ENCODE results near the gene KCNMB4.

KCNMB4 gene

GRCh38 chr12:70430400-70430799 lies 64.3 kb downstream of the KCNMB4 start:
- no peak for TF ChIP-seq CTCF (IDR thresholded peaks at IDR 0.05; ENCODE audit: low read length, missing control alignments)
- DNase-seq (ENCODE audit: low read depth) = no peak
- H3K4me3 ChIP-seq (replicated peaks; ENCODE audit: low read depth, low read length) = no peak overlapping the region

DNA sequence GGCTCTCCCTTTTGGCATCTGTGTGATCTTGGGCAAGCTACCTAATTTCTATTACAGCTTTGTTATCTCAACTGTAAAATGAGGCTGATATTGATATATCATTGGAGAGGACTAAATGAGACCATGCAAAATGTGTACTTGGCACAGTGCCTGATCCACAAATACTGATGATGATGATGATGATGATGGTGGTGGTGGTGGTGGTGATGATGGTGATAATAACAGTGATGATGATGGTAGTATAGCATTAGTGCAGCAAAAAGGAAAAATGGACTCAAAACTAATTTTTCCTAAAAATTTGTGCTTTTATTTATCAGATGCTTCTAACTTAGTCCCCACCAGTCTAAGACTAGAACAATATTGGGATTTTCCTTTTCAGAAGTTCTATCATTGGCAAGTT lies 70.7 kb downstream of the KCNMB4 start:
- H3K4me3 ChIP-seq (replicated peaks; ENCODE audit: low read depth, low read length) = no peak overlapping the region
- DNase-seq (ENCODE audit: low read depth) = no peak
- TF ChIP-seq CTCF (IDR thresholded peaks at IDR 0.05; ENCODE audit: low read length, missing control alignments) = no peak

- peak; percentile 44 for DNase-seq (ENCODE audit: low read depth)
- TF ChIP-seq CTCF (IDR thresholded peaks at IDR 0.05; ENCODE audit: low read length, missing control alignments) = no peak
- H3K4me3 ChIP-seq (replicated peaks; ENCODE audit: low read depth, low read length) = no peak overlapping the region
Measured at GRCh38 chr12:70443062-70443673, 77.1 kb downstream of the KCNMB4 start.

- peak; percentile 75 for DNase-seq (ENCODE audit: low read depth)
- no peak overlapping the region for H3K4me3 ChIP-seq (replicated peaks; ENCODE audit: low read depth, low read length)
- TF ChIP-seq CTCF (IDR thresholded peaks at IDR 0.05; ENCODE audit: low read length, missing control alignments) = no peak
Measured at GRCh38 chr12:70444903-70445302, 78.8 kb downstream of the KCNMB4 start.

- DNase-seq (ENCODE audit: low read depth) = peak; percentile 51
- H3K4me3 ChIP-seq (replicated peaks; ENCODE audit: low read depth, low read length) = no peak overlapping the region
- TF ChIP-seq CTCF (IDR thresholded peaks at IDR 0.05; ENCODE audit: low read length, missing control alignments) = no peak
Measured at GRCh38 chr12:70448371-70448770, 82.3 kb downstream of the KCNMB4 start.

DNA sequence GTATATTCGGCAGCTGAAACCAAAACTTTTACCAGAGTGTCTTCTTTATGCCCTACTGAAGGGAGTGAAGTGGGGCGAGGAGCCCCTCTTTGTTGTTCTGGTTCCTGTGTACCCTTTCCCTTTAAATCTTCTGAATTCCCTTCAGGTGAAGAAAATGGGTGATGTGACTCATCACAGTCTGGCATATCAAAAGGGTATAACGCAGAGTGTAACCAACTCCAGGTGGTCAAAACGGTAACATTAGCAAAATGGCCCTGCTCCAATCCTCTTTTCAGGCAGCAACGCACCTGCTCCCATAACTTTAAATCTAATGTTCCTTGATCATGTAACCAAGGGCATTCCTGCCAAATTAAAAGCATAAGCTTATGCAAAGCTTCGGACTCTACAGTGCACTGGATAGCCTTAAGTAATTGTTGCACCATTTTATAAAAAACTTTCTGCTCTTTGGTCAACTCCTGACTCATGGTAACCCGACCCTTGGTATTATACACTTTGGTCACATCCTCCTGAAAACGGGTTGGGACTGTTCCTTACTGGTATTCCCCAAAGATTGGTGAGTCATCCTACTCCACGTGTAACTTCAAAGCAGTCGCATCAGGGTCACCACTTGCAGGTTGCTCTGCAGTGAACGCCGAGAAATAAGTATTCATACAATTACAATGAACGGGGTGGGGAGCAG lies 83.1 kb downstream of the KCNMB4 start:
- no peak for DNase-seq (ENCODE audit: low read depth)
- no peak for TF ChIP-seq CTCF (IDR thresholded peaks at IDR 0.05; ENCODE audit: low read length, missing control alignments)
- no peak overlapping the region for H3K4me3 ChIP-seq (replicated peaks; ENCODE audit: low read depth, low read length)

Data from fibroblast of pulmonary artery (primary cell).